ENCODE measurements around the gene PCDHB8. TPM values are rescaled to one million over a fixed set of nuclear protein-coding genes. Genes with fewer than 3 reads are reported as not detected.

Gene PCDHB8
- total RNA-seq, 4 donors from 2014 or later, result 0.38 to 1.1 (median 0.67) TPM

- no peak for TF ChIP-seq CTCF (IDR thresholded peaks at IDR 0.05; ENCODE audit: low read depth)
These were observed 21.8 kb upstream of the PCDHB8 start for GRCh38 chr5:141155540-141156374.

DNA sequence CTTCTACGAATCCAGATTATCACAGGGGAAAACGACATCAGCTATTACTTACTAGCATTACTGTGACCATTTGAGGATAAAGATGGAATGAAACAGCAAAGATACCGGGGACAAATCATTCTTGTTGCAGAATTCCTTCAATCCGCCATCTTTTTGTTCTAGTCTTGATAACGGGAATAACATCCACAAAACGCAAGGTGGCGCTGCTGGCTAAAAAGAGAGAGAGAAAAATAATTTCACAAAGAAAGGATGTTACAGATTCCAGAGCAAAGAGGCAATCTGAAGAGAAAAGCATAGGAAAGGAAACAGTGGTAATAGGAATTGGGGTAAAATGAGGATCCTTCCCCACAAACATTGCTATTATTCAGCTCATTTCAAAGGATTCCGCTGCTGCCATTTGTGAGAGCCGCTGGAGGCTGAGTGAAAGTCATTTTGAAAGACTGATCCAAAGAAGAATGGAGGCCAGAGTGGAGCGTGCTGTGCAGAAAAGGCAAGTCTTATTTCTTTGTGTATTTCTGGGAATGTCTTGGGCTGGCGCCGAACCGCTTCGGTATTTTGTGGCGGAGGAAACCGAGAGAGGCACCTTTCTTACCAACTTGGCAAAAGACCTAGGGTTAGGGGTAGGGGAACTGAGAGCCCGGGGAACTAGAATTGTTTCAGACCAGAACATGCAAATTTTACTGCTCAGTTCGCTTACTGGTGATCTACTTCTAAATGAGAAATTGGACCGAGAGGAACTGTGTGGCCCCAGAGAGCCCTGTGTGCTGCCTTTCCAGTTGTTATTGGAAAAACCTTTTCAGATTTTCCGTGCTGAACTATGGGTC, 5.0 kb upstream of the PCDHB8 start, which contains the start of gene PCDHB7:
Gene PCDHB7 (plus strand): TSS at position 264 of the 824 bp plus-strand sequence. CDS start 192 bp downstream, at position 456.
- no peak for TF ChIP-seq CTCF (IDR thresholded peaks at IDR 0.05; ENCODE audit: low read depth)

- no peak for TF ChIP-seq CTCF (IDR thresholded peaks at IDR 0.05; ENCODE audit: low read depth)
These were observed 1.7 kb upstream of the PCDHB8 start for GRCh38 chr5:141175933-141176332.

DNA sequence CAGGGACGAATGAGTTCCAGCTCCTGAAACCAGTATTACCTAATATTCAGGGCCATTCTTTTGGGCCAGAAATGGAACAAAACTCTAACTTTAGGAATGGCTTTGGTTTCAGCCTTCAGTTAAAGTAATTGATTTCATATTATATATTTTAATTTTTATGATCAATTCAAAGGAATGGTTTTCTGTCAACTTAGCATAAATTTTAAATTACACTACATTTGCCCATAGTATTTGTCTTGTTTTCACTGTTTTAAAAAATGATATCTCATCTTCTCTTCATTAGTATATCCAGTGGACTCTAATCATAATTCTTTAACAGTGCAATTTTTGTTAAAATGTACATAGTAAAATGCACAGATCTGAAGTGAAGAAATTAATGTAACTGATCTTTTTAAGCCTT, 2.7 kb downstream of the PCDHB8 start:
- TF ChIP-seq CTCF (IDR thresholded peaks at IDR 0.05; ENCODE audit: low read depth), result no peak

GRCh38 chr5:141182248-141182647, 4.7 kb downstream of the PCDHB8 start, which contains the start of gene PCDHB16:
TSS of gene PCDHB16 (plus strand) at chr5:141182387. CDS start at chr5:141182560, 173 bp downstream.
- TF ChIP-seq CTCF (IDR thresholded peaks at IDR 0.05; ENCODE audit: low read depth), result no peak

GRCh38 chr5:141186897-141187512, 9.4 kb downstream of the PCDHB8 start, which contains the start of gene PCDHB9:
TSS of gene PCDHB9 (plus strand) at chr5:141187161. CDS start at chr5:141187319, 158 bp downstream.
- TF ChIP-seq CTCF (IDR thresholded peaks at IDR 0.05; ENCODE audit: low read depth), result no peak

All from subcutaneous adipose tissue (tissue), 4 donors.